Panc1 (cell line): Measurements from ENCODE around the gene BACH2. TPM values are rescaled to one million over a fixed set of nuclear protein-coding genes. Genes with fewer than 3 reads are reported as not detected.
A peak's percentile ranks its signal among the peaks of the same experiment; 100 is the strongest.

Experiments used
- ATAC-seq: fragments of 200-7000 bp; cut with Tn5 transposase; 2 replicates; pipeline ENCODE4 v1.9.1; 2020; ENCODE audit warnings: mild to moderate bottlenecking, moderate library complexity
- Bru-seq: library from RNA; stranded (reverse); fragments of 400-500 nt; gene quantifications from one replicate; lab custom pipeline; 2021; lab: Mats Ljungman, UMichigan
- BruChase-seq, 2 experiments: library from RNA; stranded (reverse); fragments of 400-500 nt; gene quantifications; one replicate each; lab custom pipeline; 2021; lab: Mats Ljungman, UMichigan
- BruUV-seq: library from RNA; stranded (reverse); fragments of 400-500 nt; replicated peaks from 2 replicates; lab custom pipeline; 2021; lab: Mats Ljungman, UMichigan
- CTCF ChIA-PET: fragments of 300-600 bp; sonication (Branson Sonifier 250); formaldehyde crosslinking; loops from one replicate; lab custom pipeline; 2022; ENCODE audit warnings: antibody characterized with exemption; lab: Charles Lee
- POLR2A ChIA-PET: fragments of 300-600 bp; sonication (Branson Sonifier 250); formaldehyde crosslinking; loops from one replicate; lab custom pipeline; 2022; ENCODE audit warnings: antibody characterized with exemption; lab: Charles Lee
- DNase-seq: peaks from one replicate; pipeline ENCODE4 v3.0.0-alpha.2; 2010; ENCODE audit warnings: low read depth, low spot score
- H3K27ac ChIP-seq: 2 replicates; pipeline ENCODE4 v1.5.1; 2011; ENCODE audit warnings: mild to moderate bottlenecking, low read length, inconsistent platforms
- H3K27me3 ChIP-seq: fragments of 200-500 bp; sonication (Bioruptor generic); 2 replicates; pipeline ENCODE4 v1.6.0; 2014; ENCODE audit warnings: low read length, inconsistent platforms; ENCODE audit not compliant: control insufficient read depth, insufficient read depth
- H3K36me3 ChIP-seq: fragments of 200-500 bp; sonication (Bioruptor generic); 2 replicates; pipeline ENCODE4 v1.5.1; 2014; ENCODE audit warnings: inconsistent platforms, mild to moderate bottlenecking, low read length, moderate library complexity; ENCODE audit not compliant: control insufficient read depth, insufficient read depth
- H3K4me1 ChIP-seq: 2 replicates; pipeline ENCODE4 v1.5.1; 2011; ENCODE audit warnings: inconsistent platforms, mild to moderate bottlenecking, low read length, moderate library complexity; ENCODE audit not compliant: control insufficient read depth, insufficient read depth
- H3K4me3 ChIP-seq, 2 experiments: 2 replicates each; pipeline ENCODE4 v1.5.1; 2011 to 2012; ENCODE audit warnings: low read depth in 2 of 2, low read length in 2 of 2, mild to moderate bottlenecking in 2 of 2, inconsistent platforms in 1 of 2, moderate library complexity in 1 of 2
- H3K9me3 ChIP-seq: fragments of 200-500 bp; sonication (Bioruptor generic); 2 replicates; pipeline ENCODE4 v1.5.1; 2014; ENCODE audit warnings: low read depth, mild to moderate bottlenecking, inconsistent platforms, low read length, moderate library complexity; ENCODE audit not compliant: control insufficient read depth, insufficient read depth
- CTCF ChIP-seq: fragments of 450-650 bp; IDR thresholded peaks from 2 replicates; pipeline ENCODE4 v1.5.1; 2017; ENCODE audit warnings: mild to moderate bottlenecking
- POLR2AphosphoS5 ChIP-seq: IDR thresholded peaks from 2 replicates; pipeline ENCODE4 v1.6.1; 2012; ENCODE audit warnings: mild to moderate bottlenecking, low read depth, low read length, moderate library complexity
- REST ChIP-seq, 2 experiments: IDR thresholded peaks; 2 replicates each; pipeline ENCODE4 v1.6.1; 2011 to 2012; ENCODE audit warnings: low read depth in 2 of 2, control low read depth in 1 of 2, low read length in 1 of 2, mild to moderate bottlenecking in 1 of 2, moderate library complexity in 1 of 2; ENCODE audit not compliant: insufficient read depth in 1 of 2
- SIN3A ChIP-seq: IDR thresholded peaks from 2 replicates; pipeline ENCODE4 v1.6.1; 2012; ENCODE audit warnings: low read depth, mild to moderate bottlenecking, low read length, moderate library complexity, borderline replicate concordance; ENCODE audit not compliant: insufficient read depth
- TCF7L2 ChIP-seq: IDR thresholded peaks from 2 replicates; pipeline ENCODE4 v1.6.1; 2011; ENCODE audit warnings: mild to moderate bottlenecking, low read depth, low read length, inconsistent platforms
- in situ Hi-C: cut with HindIII; loops from 2 replicates; pipeline ENCODE4 v1.10.0; 2016; ENCODE audit warnings: low sequenced_read_pairs, low pct_unique_long_range_greater_than_20kb
- intact Hi-C: fragments of 100-400 bp; cut with micrococcal nuclease; formaldehyde crosslinking; loops from one replicate; pipeline ENCODE4 v1.10.0; 2022; ENCODE audit not compliant: unreplicated experiment
- long read RNA-seq: library from polyadenylated mRNA; unstranded; transcript quantifications from one replicate; pipeline ENCODE4 v2.0.0, GENCODE V29; 2021; ENCODE audit not compliant: unreplicated experiment
- polyA plus RNA-seq: library from polyadenylated mRNA; unstranded; fragments of >200 nt; gene quantifications from one replicate; pipeline ENCODE4 v1.2.1, GENCODE V29; 2012; ENCODE audit warnings: missing spikeins; ENCODE audit not compliant: insufficient read length
- total RNA-seq: library from RNA; stranded (reverse); gene quantifications from one replicate; pipeline ENCODE4 v1.2.1, GENCODE V29; 2021; ENCODE audit not compliant: unreplicated experiment

BACH2 gene
- 1.6 TPM for total RNA-seq
- 0.85 TPM for polyA plus RNA-seq
- percentile 39 among the genes with signal in this experiment for Bru-seq, nascent RNA
- percentile 26 among the genes with signal in this experiment for BruChase-seq, experiment 1, labeled RNA remaining after a 2-hour chase
- percentile 22 among the genes with signal in this experiment for BruChase-seq, experiment 2, labeled RNA remaining after a 6-hour chase
- long read RNA-seq, partial matches to known transcripts: 0 of 3 reads
- long read RNA-seq, other reads (novel, unspliced or antisense): 3 of 3 reads

- ChIA-PET POLR2A (interaction anchor here (0.6 kb wide), 1 partner anchor 82 kb away, joined by 10 read pairs; no protein-coding TSS in a partner anchor), CTCF (interaction anchor here (0.6 kb wide), 1 partner anchor 78 kb away, joined by 16 read pairs; no protein-coding TSS in a partner anchor)
- no peak within 1 kb of the TSS for H3K27ac ChIP-seq
These were observed at the start of gene BACH2 for GRCh38 chr6:90296341-90297114. Gene BACH2, minus strand, starts transcription at chr6:90296843. Its CDS starts 287,999 bp downstream, at chr6:90008844.

More at GRCh38 chr6:90296341-90297114, at the start of gene BACH2:
- ATAC-seq (peak; percentile 78), DNase-seq (no peak)
- Histone ChIP-seq H3K4me1 (peaks cover 3% of the 10 kb centered on the region; the same call in 1 of the 2 replicates), H3K36me3 (no peaks in the 10 kb centered on the region), H3K9me3 (no peaks in the 10 kb centered on the region), H3K4me3 (peak within 1 kb of the TSS; percentile 52 to 66), H3K27me3 (peaks cover 7% of the 10 kb centered on the region)
- in situ Hi-C loops: no loop called here
- intact Hi-C loops: no loop called here
- TF ChIP-seq REST (IDR thresholded peaks at IDR 0.05; ENCODE audit: insufficient read depth in 1 of 2, low read depth in 2 of 2, low read length in 1 of 2): no peak
- no peak for TF ChIP-seq TCF7L2
- no peak for TF ChIP-seq SIN3A
- TF ChIP-seq CTCF: 0 out of 2 replicates have a peak, but pooled peaks have one; percentile 4
- TF ChIP-seq POLR2AphosphoS5: no peak
- no TSS peak for BruUV-seq
